ENCODE results near the gene NTNG1.

DNA sequence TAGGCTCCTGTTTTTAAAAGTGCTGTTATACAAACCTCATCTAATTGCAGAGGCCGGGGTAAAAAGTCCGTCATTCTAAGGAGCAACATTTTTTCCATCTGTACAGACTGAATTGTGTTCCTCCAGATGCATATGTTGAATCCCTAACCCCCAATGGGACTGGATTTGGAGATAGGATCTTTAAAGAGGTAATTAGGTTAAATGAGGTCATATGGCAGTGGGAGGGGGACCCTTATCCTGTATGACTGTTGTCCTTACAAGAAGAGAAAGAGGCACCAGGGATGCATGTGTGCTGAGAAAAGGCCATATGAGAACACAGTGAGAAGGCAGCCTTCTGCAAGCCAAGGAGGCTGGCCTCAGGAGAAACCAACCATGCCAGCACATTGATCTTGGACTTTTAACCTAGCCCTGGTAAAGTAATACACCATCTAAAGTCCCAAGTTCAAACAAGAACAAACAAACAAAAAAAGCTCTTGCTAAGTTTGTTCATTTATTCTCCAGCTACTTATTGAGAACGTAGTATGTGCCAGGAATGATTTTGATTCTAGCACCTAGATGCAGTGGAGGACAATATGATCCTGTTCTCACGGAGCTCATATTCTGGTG is 352.4 kb downstream of the NTNG1 start:
- TF ChIP-seq, protein P1, sequence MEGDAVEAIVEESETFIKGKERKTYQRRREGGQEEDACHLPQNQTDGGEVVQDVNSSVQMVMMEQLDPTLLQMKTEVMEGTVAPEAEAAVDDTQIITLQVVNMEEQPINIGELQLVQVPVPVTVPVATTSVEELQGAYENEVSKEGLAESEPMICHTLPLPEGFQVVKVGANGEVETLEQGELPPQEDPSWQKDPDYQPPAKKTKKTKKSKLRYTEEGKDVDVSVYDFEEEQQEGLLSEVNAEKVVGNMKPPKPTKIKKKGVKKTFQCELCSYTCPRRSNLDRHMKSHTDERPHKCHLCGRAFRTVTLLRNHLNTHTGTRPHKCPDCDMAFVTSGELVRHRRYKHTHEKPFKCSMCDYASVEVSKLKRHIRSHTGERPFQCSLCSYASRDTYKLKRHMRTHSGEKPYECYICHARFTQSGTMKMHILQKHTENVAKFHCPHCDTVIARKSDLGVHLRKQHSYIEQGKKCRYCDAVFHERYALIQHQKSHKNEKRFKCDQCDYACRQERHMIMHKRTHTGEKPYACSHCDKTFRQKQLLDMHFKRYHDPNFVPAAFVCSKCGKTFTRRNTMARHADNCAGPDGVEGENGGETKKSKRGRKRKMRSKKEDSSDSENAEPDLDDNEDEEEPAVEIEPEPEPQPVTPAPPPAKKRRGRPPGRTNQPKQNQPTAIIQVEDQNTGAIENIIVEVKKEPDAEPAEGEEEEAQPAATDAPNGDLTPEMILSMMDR (IDR thresholded peaks at IDR 0.05): no peak
- no peak for TF ChIP-seq CREB1 (CRISPR knock-in tag; IDR thresholded peaks at IDR 0.05)
- TF ChIP-seq, protein P2, sequence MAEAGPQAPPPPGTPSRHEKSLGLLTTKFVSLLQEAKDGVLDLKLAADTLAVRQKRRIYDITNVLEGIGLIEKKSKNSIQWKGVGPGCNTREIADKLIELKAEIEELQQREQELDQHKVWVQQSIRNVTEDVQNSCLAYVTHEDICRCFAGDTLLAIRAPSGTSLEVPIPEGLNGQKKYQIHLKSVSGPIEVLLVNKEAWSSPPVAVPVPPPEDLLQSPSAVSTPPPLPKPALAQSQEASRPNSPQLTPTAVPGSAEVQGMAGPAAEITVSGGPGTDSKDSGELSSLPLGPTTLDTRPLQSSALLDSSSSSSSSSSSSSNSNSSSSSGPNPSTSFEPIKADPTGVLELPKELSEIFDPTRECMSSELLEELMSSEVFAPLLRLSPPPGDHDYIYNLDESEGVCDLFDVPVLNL (CRISPR knock-in tag; IDR thresholded peaks at IDR 0.05; ENCODE audit: borderline replicate concordance, low read depth): no peak
- no peak for TF ChIP-seq ZNF416 (CRISPR knock-in tag; IDR thresholded peaks at IDR 0.05)
- TF ChIP-seq, protein P3, sequence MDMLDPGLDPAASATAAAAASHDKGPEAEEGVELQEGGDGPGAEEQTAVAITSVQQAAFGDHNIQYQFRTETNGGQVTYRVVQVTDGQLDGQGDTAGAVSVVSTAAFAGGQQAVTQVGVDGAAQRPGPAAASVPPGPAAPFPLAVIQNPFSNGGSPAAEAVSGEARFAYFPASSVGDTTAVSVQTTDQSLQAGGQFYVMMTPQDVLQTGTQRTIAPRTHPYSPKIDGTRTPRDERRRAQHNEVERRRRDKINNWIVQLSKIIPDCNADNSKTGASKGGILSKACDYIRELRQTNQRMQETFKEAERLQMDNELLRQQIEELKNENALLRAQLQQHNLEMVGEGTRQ (CRISPR knock-in tag; IDR thresholded peaks at IDR 0.05): no peak
- no peak for TF ChIP-seq CREM (CRISPR knock-in tag; IDR thresholded peaks at IDR 0.05)
- TF ChIP-seq, protein P4, sequence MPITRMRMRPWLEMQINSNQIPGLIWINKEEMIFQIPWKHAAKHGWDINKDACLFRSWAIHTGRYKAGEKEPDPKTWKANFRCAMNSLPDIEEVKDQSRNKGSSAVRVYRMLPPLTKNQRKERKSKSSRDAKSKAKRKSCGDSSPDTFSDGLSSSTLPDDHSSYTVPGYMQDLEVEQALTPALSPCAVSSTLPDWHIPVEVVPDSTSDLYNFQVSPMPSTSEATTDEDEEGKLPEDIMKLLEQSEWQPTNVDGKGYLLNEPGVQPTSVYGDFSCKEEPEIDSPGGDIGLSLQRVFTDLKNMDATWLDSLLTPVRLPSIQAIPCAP (CRISPR knock-in tag; IDR thresholded peaks at IDR 0.05): no peak

Data from WTC11 (cell line).